Midbrain (tissue), 1 donor: ENCODE results near the gene HIP1.
"Not testable (repeated sequence)": the region's sequence is repeated elsewhere in the genome, so short reads cannot be mapped to it uniquely, and the experiment has no call there.

Experiments
- DNase-seq: peaks from one replicate; lab custom pipeline; 2025; lab: John Stamatoyannopoulos, UW

Gene HIP1

DNA sequence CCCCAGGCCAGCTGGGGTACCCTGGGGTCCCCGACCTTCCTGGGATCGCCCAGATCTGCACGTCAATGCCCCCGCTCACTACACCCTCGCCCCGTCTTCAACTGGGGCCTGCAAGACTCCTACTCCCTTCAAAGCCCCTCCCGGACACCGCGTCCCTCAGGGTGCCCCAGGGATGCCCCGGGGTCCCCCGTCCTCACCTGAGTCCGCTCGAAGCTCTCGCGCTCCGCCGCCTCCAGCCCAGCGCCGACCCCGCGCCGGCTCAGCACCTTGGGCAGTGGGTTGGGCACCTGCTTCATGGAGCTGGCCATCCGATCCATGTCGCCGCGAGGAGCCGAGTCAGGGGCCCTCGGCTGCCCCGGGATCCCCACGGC lies at the start of gene HIP1:
TSS of gene HIP1 (minus strand) at position 338 of the 371 bp plus-strand sequence. CDS start at position 317, 21 bp downstream.
- DNase-seq: no peak

DNA sequence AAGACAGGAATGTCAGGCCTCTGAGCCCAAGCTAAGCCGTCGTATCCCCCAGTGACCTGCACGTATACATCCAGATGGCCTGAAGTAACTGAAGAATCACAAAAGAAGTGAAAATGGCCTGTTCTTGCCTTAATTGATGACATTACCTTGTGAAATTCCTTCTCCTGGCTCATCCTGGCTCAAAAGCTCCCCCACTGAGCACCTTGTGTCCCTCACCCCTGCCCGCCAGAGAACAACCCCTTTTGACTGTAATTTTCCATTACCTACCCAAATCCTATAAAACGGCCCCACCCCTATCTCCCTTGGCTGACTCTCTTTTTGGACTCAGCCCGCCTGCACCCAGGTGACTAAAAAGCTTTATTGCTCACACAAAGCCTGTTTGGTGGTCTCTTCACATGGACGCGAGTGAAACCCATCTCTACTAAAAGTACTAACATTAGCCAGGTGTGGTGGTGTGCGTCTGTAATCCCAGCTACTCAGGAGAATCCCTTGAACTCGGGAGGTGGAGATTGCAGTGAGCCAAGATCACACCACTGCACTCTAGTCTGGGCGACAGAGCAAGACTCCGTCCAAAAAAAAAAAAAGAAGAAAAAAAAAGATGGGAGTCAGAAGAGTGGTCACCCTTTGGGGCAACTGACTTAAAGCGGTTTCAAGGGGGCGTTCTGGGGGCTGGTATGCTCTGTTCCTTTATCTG lies 49.6 kb upstream of the HIP1 start:
- DNase-seq: not testable (repeated sequence)

DNA sequence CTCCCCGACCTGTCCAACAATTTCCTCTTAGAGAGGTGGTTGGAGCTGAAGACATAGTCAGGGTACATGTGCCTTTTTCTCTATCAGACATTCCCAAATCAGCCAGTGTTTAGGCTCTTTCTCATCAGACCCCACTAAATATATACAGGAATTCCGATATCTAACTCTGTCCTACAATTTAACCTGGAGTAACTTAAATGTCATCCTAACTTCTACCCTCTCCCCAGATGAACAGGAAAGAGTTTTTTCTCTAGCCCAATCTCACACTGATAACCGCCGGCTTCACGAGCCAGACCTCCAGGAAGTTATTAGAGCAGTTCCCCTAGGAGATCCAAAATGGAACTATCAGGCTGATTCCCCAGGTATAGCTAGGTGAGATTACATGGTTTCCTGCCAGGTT lies 44.3 kb upstream of the HIP1 start:
- DNase-seq: not testable (repeated sequence)

DNA sequence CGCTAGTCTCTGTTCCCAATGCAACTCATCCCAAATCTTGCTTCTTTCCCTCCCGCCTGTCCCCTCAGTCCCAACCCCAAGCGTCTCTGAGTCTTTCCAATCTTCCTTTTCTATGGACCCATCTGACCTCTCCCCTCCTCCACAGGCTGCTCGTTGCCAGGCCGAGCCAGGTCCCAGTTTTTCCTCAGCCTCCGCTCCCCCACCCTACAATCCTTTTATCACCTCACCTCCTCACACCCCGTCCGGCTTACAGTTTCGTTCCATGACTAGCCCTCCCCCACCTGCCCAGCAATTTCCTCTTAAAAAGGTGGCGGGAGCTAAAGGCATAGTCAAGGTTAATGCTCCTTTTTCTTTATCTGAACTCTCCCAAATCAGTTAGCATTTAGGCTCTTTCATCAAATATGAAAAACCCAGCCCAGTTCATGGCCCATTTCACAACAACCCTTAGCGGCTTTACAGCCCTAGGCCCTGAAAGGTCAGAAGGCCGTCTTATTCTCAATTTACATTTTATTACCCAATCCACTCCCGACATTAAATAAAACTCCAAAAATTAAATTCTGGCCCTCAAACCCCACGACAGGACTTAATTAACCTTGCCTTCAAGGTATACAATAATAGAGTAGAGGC lies 42.0 kb upstream of the HIP1 start:
- DNase-seq: not testable (repeated sequence)

DNA sequence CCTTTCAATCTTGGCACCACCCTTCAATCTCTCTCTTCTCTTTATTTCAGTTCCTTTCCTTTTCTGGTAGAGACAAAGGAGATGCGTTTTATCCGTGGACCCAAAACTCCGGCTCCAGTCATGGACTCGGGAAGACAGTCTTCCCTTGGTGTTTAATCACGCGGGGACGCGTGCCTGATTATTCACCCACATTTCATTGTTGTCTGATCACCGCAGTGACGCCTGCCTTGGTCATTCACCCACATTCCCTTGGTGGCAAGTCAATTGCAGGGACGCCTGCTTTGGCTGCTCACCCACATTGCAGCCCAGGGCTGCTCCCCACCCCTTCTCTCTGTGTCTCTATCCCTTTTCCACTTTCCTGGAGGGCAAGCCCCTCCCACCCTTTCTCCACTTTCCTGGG lies 40.8 kb upstream of the HIP1 start:
- DNase-seq: not testable (repeated sequence)

DNA sequence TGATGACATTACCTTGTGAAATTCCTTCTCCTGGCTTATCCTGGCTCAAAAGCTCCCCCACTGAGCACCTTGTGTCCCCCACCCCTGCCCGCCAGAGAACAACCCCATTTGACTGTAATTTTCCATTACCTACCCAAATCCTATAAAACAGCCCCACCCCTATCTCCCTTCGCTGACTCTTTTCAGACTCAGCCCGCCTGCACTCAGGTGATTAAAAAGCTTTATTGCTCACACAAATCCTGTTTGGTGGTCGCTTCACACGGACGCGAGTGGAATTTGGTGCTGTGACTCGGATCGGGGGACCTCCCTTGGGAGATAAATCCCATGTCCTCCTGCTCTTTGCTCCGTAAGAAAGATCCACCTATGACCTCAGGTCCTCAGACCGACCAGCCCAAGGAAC lies 40.3 kb upstream of the HIP1 start:
- DNase-seq: not testable (repeated sequence)

DNA sequence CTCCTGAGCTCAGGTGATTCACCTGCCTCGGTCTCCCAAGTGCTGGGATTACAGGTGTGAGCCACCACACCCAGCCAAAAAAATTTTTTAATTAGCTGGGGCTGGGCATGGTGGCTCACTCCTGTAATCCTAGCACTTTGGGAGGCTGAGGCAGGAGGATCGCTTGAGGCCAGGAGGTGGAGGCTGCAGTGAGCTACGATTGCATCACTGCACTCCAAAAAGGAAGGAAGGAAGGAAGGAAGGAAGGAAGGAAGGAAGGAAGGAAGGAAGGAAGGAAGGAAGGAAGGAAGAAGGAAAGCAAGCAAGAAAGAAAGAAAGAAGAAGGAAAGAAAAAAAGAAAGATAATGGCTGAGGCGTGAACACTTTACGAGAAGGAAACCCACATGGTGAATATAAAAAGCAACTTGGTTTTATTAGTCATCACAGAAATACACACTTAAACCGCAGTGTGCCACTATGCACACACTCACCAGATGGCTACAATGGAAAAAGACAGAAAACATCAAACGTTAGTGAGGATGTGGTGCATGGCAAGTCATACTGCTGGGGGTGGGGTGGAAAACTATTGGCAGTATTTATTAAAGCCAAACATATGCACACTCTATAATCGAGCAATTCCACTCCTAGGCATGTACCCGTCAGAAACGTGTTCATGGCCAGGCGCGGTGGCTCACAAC lies 37.7 kb upstream of the HIP1 start:
- no peak for DNase-seq

DNA sequence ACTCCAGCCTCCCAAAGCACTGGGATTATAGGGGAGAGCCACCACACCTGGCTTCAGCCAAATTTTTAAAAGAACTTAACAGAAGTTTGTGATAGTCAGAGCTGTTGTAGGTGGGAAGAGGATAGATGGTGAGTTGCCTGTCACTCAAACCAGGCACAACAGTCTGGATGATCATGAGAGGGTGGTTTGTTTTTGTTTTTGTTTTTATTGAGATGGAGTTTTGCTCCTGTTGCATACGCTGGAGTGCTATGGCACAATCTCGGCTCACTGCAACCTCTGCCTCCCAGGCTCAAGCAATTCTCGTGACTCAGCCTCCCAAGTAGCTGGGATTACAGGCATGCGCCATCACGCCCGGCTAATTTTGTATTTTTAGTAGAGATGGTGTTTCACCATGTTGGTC lies 35.2 kb upstream of the HIP1 start:
- not testable (repeated sequence) for DNase-seq

DNA sequence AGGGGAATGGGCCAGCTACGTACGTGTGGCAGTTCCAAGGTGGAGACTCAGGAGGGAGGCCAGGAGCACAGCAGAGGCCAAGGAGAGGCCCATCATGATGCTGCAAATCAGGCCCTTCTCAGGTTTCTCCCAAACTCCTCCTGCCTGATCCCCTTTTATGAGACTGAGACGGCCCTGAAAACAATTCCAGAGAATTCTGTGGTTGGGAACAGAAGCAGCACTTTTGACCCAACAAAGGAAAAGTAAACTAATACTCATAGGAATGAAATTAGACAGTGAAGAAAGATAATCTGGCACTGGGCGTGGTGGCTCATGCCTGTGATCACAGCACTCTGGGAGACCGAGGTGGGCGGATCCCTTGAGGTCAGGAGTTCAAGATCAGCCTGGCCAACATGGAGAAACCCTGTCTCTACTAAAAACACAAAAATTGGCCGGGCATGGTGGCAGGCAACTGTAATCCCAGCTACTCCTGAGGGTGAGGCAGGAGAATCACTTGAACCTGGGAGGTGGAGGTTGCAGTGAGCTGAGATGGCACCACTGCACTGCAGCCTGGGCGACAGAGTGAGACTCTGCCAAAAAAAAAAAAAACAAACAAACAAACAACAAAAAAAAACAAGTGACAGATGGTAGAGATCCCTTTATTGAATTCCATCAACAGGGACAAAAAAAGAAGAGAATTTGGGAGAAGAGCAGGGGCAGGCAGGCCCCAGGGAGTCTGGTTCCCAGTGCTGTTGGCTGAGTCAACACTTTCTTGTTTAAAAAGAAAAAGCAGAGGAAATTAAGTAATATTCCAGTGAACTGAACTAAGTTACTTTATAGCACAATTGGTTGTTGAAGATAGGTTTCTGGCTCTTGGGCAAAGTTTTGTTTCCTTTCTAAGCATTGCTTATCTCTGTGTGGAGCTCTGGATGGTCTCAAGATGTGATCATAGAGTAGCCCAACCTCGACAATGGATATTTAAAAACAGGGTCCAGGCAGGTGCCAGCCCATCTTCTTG lies 33.6 kb upstream of the HIP1 start, which contains the start of gene CCL26:
TSS of gene CCL26 (minus strand) at position 131 of the 997 bp plus-strand sequence. CDS start at position 96, 35 bp downstream.
- DNase-seq: no peak

DNA sequence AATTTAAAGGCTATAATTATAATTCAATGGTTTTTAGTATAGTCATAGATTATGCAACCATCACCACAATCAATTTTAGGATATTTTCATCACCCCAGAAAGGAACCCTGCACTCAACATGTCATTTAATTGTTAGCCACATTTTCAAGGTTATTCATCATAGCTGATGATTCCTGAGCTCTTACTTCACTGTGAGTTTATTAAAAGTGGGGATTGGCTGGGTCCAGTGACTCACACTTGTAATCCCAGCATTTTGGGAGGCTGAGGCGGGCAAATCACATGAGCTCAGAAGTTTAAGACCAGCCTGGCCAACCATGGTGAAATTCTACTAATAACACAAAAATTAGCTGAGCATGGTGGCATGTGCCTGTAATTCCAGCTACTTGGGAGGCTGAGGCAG lies 32.5 kb upstream of the HIP1 start:
- no peak for DNase-seq

DNA sequence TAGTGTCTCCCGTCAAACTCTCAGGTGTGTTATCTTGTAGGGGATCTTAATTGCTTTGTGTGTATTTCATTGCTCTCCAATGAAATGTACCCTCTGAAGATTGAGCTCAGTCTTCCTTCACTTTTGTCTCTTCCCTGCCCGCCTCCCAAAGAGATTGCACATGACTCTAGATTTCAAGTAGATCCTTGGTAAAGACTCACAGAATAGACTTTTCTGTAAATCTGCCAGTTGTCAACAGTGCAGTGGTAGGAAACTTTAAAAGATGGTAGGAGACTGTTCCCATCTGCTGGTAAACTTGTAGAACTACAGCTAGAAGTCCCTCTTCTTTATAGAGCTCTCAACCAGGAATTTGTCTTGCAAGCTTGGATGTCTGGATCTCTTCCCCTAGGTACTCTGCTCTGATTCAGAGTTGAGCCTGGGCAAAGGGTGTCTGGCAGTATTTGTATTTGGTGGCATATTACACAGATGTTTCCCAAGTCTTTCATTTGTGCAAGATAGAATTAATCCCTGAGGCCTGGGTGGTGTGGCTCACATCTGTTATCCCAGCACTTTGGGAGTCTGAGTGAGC lies 23.7 kb upstream of the HIP1 start:
- peak; percentile 57 for DNase-seq

DNA sequence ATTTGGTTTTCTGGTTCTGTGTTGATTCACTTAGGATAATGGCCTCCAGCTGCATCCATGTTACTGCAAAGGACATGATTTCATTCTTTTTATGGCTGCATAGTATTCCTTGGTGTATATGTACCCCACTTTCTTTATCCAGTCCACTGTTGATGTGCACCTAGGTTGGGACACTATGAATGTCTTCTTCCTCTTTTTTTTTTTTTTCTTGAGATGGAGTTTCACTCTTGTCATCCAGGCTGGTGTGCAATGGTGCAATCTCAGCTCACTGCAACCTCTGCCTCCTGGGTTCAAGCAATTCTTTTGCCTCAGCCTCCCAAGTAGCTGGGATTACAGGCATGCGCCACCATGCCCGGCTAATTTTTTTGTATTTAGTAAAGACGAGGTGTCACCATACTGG lies 23.1 kb upstream of the HIP1 start:
- DNase-seq: not testable (repeated sequence)

DNA sequence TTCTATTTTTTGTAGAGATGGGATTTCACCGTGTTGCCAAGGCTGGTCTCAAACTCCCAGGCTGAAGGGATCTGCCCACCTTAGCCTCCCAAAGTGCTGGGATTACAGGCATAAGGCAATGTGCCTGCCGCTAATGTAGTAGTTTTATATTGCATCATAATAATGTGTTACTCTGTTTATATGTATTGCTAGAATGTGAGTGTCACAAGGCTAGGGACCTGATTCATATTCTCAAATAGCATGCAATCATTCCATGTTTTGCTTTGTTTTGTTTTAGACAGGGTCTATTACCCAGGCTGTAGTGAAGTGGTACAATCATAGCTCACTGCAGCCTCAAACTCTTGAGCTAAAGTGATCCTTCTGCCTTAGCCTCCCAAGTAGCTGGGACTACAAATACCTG lies 19.8 kb upstream of the HIP1 start:
- DNase-seq: no peak

DNA sequence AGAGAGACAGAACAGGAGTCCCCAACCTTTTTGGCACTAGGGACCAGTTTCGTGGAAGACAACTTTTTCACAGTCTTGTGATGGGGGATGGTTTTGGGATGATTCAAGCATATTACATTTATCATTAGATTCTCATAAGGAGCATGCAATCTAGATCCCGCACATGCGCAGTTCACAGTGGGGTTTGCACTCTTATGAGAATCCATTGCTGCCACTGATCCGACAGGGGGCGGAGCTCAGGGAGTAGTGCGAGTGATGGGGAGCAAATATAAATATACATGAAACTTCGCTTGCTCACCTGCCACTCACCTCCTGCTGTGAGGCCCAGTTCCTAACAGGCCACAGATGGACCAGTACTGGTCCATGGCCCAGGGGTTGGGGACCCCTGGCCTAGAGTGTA lies 19.1 kb upstream of the HIP1 start:
- DNase-seq: no peak

DNA sequence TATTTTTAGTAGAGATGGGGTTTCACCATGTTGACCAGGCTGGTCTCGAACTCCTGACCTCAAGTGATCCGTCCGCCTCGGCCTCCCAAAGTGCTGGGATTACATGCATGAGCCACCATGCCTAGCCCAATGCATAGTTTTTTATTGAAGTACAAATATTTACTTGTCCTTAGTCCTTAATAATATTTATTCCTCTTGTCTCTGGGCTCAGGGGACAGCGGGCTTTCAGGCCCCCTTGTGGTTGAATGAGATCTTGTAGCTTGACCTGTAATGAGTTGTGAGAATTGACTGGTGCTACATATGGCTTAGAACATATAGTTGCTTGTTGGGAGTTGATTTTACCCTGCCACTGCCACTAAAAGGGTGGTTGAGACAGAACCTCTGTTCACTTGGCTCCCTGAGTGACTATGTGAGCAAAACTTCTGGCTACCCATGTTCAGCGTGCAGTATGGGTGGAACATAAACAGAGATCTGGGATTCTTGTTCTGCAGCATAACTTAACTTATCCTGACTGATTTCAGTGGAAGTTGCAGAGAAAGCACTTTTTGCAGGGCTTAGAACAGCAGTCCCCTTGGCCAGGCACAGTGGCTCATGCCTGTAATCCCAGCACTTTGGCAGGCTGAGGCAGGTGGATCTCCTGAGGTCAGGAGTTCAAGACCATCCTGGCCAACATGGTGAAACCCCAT lies 18.4 kb upstream of the HIP1 start:
- DNase-seq: no peak

DNA sequence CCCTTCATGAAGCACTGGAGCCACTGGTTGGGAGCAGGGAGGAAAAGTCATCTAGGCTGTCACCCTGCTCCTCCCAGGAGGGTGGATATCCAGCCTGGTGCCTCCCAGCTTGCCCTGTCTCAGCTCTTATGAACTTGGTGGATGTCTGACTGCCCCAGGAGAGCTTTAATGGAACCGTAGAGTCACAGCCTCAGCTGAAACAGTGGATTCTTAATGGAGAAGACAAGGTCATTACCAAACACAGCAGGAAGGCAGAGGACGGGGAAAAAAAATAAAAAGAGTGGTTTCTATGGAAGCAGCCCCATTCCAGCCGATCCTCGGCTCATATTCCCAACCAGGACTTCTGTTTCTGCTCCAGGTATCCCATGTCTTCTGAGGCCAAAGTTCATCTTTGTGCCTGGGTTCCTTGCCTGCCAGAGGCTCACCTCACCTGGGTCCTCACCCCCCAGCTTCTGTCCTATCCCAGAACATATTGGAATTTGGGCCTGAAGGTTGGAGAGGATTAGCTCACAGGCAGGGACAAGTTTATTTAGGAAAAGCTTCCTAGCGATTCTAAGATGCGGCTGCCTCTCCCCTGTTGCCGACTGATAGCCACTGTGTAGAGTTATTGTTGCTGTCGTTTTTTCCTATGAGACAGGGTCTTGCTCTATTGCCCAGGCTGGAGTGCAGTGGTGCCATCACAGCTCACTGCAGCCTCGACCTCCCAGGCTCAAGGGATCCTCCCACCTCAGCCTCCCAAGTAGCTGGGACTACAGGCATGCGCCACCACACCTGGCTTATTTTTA lies 17.7 kb upstream of the HIP1 start:
- DNase-seq: no peak

DNA sequence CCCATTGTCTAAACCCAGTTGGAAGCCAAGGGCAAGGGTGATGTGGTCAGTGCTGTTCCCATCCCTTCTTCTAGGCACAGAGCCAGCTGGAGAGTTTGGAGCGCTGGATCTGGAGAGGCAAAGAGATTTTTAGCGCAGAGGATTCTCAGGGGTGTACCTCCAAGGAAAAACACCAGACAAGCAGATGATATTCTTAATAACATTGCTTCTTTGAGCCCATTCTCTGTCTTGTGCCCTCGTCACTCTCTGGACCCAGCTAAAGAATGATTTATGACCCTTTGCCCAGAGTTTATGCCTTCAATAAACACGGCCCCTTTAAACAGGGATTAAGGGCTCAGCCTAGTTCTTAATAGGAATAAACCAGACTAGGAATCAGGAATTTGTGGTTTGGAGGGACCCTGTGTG lies 4.7 kb upstream of the HIP1 start:
- DNase-seq: no peak

DNA sequence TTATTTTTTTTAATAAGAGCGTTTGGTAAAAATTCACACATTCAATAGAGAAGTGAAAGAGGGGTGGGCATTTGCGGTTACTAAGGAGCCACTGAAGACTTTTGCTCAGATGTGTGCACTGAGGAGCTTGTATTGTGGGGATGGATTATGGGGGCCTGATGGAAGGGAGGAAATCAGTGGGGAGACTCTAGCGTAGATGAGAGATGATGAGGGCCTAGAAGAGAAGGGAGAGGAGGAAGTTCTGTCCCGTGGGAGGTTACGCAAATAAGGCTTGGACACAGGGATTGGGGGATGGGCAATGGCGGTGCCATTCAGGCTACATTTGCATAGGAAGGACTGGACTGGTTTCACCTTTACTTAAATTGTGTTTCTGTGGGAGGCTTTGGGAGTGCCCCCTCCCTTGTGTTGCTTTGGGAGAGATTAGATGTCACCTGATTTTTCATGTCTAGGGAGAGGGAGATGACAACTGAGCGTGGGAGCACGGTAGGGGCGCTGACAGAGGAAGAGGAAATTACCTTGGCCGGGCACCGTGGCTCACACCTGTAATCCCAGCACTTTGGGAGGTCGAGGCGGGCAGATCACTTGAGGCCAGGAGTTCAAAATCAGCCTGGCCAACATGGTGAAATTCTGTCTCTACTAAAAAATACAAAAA lies 2.2 kb upstream of the HIP1 start:
- no peak for DNase-seq

DNA sequence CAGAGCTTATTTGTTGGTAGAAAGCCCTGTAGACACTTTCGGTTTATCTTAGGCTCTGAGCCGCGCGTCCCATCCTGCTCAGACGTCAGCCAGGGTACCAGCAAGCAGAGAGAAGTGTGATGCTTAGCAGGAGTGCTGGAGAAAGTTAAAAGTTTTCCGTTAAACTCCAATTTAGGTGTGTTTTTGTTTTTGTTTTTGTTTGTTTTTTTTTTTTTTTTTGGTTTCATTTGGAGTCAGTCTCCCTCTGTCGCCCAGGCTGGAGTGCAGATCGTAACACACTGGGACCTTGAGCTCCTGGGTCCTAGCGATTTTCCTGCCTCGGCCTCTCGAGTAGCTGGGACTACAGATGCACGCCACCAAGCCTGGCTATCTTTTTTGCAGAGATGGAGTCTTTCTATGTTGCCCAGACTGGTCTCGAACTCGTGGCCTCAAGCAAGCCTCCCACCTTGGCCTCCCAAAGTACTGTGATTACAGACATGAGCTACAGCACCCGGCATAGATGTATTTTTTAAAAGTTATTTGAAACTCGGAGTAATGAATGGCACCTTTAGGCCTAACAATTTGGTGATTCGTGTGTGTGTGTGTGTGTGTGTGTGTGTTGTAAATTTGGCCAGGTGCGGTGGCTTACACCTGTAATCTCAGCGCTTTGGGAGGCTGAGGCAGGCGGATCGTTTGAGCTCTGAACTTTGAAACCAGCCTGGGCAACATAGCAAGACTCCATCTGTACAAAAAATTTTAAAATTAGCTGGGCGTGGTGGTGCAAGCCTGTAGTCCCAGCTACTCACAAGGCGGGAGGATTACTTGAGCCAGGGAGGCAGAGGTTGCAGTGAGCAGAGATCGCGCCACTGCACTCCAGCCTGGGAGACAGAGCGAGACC lies 1.3 kb upstream of the HIP1 start:
- no peak for DNase-seq
